CD4-positive, alpha-beta T cell treated with Interleukin-12 subunit alpha and Interleukin-12 subunit beta, for 1 hour (primary cell): ENCODE results near the gene FRS3.
A peak's percentile ranks its signal among the peaks of the same experiment; 100 is the strongest.

ENCODE experiments used
- DNase-seq: peaks from one replicate; pipeline ENCODE4 v3.0.0-alpha.2; 2020

The FRS3 gene

DNA sequence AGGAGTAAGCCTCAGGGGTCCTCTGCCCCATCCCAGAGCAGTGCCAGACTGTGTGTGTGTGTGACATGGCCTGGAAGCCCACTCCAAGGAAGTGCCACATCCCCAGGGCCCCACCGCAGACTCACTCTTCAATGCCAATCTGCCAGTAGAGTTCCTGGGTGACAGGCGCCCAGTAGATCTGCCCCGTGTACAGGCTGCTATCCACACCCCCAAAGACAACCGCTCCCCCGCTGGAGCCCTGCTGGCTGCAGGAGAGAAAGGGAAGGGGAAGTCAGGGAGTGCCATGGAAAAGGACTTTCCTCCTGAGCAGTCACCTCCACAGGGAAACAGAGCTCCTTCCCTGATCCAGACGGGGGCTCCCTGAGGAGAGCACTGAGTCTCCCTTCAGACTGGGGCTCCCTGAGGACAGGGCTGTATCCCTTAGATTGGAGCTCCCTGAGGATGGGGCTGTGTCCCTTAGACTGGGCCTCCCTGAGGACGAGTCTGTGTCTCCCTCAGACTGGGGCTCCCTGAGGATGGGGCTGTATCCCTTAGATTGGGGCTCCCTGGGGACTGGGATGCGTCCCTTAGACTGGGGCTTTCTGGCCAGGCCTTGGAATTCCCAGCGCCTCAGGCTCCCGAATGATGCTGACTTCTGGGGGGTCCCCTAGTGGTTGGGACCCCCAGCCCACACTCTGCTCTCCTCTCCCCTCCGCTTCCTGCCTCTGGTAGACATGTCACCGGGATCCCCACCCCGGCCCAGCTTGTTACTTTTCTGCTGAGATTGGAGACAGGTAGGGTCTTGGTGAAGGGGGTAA lies 39.1 kb downstream of the FRS3 start:
- no peak for DNase-seq

DNA sequence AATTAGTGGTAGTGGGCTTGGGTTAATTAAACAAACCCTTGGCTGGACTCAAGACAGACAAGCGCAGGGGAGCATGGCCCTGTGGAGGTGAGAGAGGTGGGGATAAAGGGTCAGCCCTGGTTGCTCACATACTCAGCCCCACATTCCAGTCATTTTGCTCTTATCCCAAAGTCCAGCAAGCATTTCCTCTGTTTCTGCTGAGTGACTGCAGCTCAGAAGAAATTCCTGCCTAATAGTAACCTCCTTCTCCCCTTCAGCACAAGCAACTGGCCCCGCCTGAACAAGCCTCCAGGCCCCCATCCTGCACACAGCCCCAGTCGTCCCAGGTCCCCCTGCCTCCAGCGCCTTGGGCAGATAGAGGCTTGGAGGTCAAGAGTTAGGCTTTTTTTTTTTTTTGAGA lies 40.7 kb downstream of the FRS3 start:
- no peak for DNase-seq

DNA sequence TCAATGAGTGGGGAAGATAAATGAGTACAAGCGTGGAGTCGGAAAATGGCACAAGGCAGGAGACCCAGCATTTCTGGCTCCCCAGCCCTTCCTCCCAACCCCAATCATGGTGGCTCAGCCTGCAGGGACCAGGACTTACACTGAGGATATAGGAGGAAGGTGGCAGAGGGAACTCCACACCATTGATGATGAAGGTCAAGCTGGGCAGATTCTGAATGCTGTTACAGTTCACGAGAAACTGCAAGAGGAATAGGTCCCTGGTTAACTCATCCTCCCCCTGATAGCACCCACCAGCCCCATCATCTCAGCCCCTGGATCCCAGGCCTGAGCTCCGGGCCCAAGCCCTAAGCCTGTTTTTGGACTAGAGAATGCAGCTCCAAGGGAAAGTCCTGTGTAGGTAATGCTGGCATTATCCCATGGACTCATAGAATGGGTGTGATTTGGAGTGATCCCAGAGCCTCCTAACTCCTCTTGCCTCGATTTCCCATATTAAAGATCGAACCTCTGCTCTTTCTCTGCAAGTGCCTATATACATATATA lies 42.0 kb downstream of the FRS3 start:
- DNase-seq = no peak

DNA sequence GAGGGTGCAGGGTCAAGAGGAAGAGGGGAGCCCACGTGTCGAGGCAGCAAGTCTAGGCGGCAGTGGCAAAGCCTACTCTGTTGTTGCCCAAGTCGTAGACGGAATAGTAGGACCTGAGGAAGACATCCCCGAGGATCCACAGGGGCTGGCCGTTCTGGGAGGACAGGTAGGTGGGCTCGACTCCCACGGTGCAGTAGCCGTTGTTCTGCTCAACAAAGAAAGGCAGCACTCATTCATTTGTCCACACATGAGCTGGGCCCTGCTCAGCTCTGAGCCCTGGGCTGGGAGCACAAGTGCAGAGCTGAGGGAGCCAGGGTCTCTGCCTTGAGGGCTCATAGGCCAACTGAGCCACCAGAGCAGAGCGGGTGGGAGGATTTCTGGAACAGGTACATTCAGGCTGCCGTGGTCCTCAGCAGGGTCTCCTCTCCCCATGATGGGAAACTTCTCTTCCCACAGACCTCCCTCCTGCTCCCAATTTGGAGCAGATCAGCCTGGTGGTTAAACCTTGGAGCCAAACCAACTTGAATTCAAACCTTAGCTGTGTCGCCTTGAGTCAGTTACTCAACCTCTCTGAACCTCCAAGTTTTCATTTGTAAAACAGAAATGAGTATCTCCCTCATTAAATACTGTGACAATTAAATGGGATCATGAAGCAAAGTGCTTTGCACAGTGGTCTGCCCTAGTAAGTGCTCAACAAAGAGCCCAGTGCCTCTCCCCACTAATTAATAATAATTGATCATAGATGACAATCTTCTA lies 42.7 kb downstream of the FRS3 start:
- no peak for DNase-seq

DNA sequence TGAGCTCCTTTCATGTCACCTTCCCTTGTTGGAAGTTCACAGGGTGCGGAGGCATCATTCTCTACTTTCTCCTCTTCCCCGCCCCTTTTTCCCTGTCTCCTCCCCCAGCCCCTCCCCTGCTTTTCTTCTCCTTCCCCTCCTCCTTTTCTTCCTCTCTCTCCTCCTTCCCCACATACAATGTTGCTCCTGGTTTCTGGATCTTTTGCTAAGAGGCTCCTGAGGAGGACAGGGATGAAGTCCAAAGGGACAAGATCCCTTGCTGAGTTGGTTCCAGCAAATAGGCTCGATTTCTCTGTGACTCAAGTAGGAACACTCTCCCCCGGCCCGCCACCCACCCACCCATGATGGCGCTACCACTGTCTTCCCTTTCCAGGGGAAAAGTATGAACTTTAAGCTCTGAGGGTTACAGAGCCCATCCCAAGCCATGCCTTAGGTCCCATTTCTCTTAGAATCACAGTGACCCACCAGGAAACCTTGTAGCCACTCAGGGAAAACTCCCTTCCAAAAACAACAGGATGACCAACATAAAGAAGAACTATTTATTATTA lies 43.4 kb downstream of the FRS3 start:
- no peak for DNase-seq

DNA sequence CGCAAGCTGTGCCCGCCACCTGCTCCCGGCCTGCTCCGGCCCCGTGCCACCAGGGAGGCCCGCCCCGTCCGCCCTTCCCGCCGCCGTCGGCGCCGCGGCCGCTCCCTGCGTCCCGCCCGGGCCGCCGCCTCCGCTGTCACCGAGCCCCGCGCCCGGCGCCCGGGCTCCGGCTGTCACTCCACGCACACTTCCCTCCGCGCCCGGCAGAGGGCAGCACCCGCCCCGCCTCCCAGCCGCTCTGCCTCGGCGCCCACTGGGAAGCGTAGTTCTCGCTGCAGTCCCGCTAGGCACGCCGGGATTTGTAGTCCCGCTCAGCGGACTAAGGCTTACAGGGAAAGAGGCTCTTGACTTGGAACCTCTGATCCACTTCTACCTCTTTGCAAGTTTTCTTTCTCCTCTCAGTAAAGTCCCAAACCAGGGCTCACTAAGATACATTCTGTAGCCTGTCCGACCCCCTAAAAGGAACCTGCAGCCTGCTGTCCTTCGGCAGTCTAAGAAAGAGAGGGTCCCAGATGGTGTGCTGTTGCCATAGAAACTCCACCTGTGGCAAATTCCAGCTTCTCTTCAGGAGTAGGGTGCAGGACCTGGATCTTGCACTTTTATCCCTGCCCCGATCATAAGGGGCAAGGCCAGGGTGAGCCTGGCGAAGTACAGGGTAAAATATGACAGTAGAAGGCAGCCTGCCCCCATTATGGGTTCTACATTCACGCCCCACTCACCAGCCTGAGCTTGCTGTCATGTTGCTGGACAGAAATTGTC lies 44.1 kb downstream of the FRS3 start, which contains the start of gene TFEB:
Gene TFEB (minus strand): TSS at position 182 of the 759 bp plus-strand sequence. CDS start 44,395 bp downstream, outside the sequence.
- peak; percentile 94 for DNase-seq

DNA sequence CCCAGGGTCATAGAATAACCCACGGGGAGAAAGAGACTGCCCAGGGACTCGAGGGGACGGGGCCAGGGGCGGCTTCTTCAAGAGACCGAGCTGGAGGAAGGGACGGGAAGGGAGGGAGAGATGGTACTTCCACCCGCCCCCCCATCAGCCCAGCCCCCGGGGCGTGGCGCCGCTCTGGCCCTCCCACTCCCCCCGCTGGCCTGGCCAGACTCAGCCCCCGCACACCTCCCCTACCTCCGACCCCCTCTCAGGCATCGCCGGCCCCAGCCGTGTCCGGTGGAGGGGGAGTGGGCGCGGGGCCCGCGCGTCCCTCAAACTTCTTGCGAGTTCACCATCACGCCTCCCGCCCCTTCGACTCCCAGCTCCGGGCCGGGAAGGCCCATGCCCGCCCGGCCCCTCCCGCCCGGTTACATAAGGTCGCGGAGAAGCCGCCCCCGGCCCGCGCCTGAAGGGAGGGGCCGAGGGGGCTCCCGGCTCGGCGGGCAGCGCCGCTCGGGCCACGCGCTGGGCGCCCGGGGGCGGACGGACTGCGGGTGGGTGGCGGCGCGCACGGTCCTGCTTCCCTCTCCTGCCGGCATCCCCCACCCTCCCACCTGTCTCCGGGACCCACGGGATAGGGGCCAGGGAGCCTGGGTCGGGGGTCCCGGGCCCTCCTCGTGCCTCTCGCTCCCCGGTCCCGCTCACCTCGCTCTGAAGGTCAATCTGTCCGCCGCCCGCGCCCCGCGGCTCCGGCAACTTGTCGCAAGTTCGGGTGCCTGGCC lies 44.9 kb downstream of the FRS3 start:
- peak; percentile 77 for DNase-seq

DNA sequence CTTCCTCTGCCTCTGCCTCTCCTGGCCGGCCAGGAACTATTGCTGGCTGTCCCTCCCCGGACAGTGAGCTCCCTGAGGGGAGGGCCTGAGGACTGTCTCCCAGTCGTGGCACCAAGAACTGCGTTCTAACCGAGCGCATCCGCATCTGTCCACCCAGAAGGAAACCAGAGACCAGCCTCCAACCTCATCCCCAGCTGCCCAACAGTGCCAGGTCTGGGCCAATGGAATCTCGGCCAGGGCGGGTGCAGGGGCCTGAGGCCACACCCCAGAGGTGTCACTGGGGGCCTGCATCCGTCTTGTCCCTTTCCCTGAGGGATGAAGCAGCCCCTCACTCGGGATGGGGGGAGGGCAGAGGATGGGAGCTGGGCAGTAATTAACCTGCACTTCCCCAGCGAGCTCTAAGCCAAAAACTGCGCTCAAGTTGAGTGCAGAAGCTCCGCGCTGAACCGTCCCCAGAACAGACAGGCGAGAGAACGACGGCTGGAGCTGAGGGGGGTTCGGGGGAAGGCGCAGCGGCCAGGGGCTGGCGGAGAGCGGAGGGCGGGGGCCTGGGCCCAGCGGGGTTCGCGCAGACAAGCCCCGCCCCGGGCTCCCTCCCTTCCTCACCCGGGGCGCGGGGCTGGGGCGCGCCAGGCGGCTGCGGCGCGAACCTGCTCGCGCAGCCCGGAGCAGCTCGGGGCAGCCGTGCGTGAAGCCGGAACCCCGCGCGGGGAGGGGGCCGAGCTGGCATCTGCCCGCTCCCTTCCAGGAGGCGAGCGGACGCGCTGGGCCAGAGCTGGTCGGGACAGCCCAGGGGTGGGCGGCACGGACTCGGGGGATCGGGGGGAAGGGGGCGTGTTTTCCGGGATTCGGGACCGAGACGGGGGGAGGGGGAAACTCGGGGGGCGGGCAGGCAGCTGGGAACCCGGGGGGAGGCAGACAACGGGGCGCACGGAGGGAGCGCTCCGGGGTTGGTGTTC lies 45.7 kb downstream of the FRS3 start:
- peak; percentile 79 for DNase-seq

DNA sequence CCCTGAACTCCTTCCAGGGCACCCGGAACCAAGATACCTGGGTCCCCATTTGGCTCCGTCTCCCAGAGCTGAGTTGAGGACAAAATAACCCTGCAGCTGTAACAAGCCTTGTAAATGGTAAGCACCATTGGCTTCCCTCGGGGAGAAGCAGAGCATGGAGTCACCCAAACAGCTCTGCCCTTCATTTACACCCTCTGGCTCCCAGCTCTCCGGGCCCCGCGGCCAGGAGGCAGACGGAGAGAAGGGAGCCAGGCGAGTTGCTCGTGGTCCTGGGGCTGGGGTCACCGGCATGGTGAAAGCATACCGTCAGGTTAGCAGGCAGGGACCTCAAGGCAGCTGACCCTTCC lies 46.4 kb downstream of the FRS3 start:
- DNase-seq = no peak

DNA sequence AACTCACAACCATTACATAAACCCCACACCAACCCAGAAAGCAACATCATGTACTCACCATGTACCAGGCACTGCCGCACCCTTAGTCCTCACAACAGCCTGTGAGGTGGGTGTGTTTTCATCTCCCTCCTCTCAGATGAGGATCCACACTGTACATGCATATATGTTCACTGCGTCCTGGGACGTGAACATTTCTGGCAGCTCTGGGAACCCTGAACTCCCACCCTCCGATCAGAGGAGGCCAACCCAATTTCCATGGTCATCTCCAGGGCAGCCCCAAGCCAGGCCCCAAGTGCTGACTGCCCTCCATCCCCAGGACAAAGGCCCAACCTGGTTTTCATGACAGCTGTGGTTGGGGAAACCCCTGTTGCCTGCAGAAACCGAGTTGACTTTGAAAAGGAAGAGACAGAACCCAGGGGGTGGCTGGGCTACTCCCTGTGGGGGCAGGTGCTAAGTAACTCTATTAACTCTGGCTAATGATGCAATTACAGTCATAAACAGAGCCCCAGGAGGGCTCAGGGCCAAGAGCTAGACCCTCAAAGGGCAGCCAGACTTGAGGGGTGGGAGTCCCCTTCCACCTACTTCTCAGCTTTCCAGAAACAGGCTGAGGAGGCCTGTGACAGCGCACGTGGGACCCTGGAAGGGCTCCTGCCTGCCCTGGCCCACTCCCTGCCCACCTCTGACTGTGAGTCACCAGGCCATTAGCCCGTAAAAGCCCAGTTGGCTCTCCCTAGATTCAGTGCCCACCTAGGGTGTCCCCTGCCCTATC lies 46.9 kb downstream of the FRS3 start:
- DNase-seq = peak; percentile 81

DNA sequence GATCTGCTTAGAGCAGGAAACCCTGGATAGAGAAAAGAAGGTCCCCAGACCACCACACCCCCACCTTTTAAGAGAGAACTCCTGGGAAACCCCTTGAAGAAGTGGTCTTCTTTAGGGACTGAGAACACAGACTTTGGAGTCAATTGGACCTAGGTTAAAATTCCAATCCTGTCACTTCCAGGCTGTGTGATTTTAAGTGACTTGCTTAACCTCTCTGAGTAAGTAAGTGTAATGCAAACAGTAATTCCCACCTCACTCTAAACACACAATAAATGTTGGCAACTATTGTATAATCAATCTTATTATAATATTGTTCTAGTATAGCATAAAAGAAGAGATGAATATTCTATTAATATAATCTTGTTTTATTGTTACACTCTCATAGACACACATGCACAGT lies 47.6 kb downstream of the FRS3 start:
- DNase-seq = no peak

DNA sequence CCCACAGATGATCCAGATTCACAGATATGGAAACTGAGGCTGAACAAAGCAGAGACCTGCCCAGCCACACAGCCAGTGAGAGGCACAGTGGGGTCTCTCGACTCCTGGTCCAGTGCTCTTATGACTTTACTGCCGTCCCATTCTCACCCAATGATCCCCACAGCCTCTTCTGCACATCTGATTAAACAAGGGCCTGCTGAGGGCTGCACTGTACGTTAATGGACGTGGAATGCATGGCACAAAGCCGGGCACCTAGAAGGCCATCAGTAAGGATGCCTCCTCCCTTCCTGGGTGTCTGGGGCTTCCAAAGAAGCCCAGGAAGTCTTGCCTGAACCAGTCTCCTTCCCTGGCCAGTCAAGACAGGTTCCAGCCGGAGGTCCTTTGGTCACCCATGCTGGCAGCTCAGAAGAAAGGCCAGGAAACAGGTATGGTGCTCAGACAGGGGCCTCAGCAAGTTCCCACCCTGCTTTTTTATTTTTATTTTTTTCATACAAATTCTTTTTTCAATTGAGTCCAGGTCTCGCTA lies 48.1 kb downstream of the FRS3 start:
- no peak for DNase-seq

DNA sequence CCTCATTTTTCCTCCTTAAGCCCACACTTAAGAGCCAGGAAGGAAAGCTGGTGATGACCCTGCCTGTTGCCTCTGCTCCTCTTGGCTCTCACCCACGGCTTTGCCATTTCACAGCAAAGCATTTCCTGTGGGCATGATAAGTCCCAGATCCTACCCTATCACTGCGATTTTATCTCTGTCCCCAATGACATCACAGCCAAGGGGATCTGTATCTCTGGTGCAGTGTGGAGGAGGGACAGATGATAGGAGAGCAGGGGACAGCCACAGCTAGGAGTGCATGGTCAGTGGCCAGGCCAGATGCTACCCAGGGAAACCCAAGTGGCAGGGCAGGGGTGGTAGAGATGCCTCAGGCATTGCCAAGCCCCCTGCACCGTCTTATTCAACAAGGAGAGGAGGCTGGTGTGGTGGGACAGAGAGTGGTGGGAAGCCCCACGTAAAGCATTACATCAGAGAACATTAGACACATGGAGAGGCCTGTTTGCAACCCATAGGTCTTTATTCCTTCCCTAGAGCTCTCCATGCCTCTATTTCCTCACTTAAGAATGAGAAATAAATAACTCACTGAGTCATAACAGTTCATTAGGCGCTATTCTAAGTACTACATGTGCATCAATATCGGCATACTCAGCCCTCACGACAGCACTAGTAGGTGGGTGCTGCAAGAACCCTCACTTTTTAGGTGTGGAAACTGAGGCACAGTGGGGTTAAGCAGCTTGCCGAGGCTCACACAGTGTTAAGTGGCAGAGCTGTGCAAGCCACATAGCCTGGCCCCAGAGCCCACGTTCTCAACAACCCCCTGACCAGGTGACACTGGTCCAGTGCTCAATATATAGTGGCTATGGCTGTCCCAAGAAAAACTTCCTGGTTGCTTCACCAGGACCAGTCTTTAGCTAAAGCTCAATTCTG lies 48.9 kb downstream of the FRS3 start:
- DNase-seq = peak; percentile 11

DNA sequence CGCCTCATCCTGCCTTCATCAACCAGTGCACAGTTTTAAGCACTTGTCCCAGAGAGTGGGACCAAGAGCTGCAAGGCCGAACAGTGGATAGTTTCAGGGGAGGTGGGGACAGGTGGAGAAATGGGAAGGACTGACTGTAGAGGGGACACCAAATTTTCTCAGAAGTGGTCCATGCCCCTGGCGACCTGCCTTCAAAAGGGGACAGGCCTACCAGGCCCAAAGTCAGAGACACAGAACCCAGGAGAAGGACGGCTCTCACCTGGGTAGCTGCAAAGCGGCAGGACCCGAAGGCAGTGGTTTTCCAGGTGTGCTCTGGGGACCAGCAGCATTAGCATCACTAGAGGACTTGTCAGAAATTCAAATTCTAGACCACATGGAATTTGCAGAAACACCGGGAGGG lies 50.1 kb downstream of the FRS3 start:
- no peak for DNase-seq

DNA sequence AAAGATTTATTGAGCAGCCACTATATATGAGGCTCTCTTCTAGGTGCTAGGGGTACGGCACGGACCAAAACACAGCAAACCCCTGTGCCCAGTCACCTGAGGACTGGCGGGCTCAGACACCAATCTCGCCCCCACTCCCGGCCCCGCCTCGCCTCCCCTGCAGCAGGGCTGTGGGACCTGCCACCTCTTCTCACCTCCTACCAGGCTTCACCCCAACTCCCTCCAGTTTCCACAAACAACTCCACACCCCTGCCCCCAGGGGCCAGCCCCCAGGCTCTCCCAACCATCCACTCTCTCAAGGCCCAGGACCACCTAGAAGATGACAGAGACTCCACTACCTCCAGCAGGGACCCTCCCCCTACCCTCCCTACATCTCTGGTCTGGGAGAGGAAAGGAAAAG lies 50.7 kb downstream of the FRS3 start:
- DNase-seq = no peak

DNA sequence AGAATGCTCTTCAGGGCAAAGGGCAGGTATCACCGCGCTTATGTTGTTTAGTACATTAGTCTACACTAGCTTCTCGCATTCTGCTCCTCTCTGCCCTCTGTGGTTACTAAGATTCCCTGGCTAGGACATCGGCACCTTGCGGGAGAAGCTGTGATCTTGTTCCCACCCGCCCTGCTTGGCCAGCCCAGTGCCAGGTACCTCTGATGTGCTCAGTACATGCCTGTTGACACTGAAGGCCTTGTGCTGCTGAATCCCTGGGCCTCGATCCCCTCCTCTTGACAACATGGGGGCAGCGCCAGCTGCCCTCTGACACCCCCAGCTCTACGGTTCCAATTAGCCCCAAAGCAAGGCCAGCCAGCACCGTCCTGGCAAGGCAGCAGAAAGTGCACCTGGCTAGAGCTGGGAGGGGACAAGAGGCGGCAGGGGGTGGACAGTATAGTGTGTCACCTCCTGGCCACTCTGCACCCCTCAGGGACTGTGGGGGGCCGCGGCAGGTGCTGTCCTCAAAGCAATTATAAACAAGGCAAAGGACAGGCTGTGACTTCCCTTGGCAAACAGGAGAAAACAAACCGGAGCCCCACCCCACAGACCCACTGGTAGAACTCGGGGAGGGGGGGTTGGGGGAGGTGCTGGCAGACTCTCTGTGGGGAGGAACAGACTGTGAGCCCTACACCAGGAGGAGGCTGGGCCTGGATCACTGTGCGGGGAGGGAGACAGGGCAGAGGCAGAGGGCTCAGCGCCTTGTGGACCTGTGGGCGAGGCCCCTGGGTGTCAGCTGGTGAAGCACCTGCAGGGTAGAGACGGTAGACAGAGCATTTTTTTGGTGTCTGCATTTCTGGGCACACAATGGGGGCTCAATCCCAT lies 51.4 kb downstream of the FRS3 start:
- DNase-seq = no peak

DNA sequence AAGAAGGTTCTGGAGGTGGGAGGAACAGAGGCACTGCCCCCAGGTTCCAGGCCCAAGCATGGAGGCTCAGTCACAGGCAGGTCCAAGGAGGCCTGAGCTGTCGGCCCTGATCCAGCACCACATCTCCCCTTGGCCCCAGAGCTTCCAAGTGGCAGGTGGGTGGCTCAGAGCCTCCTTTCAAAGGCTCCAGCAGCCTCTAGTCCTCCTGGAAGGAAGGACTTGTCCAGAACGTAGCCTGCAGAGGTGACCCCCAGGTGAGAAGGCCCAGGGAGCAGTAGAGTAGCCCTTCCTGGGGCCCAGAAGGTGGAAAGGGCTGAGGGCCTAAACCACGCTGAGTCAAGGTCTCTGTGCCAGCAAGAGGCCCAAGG lies 52.0 kb downstream of the FRS3 start:
- no peak for DNase-seq

DNA sequence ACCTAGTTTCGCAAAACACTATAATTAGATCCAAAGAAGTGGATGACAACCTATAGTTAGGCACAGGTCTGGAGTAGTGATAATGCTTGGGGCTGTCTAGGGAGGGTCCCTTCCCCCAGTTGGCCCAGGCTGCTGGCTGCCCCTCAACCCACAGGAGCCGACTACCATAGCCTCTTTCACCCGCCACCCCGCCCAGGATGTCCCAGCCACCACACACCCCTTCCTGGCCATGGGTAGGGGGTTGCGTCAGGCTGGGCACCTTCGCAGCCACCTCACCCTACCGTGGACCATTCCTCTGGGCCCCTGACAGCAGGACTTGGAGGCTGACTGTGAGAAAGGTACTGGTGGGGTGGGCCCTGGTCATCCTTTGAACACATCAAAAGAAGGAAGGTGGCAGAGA lies 52.8 kb downstream of the FRS3 start:
- no peak for DNase-seq
